HL-60 (cell line): ENCODE measurements around the gene PLEKHA5.

Experiments
- POLR2AphosphoS5 ChIP-seq: IDR thresholded peaks from 2 replicates; pipeline ENCODE4 v1.6.1; 2012; ENCODE audit warnings: low read depth
- SPI1 ChIP-seq: IDR thresholded peaks from 2 replicates; pipeline ENCODE4 v1.6.1; 2012; ENCODE audit warnings: low read depth, mild to moderate bottlenecking, borderline replicate concordance

DNA sequence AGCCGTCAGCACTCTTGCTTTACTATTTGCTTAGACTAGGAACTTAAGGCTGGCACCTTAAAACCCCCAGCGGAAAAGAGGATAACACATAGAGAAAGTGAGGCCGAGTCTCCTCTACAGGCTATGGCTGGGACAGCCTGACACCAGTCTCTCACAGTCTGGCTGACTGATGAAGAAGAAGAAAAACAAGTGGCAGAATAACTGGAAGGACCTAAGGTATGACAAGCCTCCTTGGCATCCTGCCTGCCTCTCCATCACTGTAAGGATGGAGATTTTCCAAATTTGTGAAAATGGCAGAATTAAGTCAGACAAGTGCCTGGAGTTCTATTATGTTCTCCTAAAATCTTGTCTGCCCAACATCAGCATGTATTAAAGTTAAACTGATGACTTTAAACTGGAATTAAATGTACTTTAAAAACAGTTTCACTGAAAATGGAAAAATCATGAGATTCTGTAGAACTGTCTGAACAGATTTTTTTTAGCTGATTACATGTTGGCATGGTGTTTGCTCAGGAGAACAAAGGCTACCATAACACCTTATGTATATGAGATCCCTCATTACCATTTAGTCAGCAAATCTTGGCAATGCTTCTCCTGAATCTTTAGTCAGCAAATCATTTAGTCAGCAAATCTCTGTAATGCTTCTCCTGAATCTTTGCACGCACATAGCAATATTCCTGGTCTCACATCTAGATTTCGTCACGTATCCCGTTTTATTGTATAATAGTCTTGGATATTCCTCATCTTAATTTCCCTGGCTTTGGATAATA lies 169.5 kb downstream of the PLEKHA5 start:
- TF ChIP-seq SPI1, result no peak
- TF ChIP-seq POLR2AphosphoS5, result no peak
